HEK293T (cell line): ENCODE results near the gene FAM83B.

Experiments
- CTCF ChIA-PET: fragments of 350-600 bp; formaldehyde crosslinking; extraction: SDS; loops from one replicate; lab custom pipeline; 2021; ENCODE audit warnings: antibody characterized with exemption, inconsistent platforms; lab: Yijun Ruan, JAX
- POLR2A ChIA-PET: fragments of 350-600 bp; formaldehyde crosslinking; extraction: SDS; loops from one replicate; lab custom pipeline; 2020; ENCODE audit warnings: antibody characterized with exemption, inconsistent platforms; lab: Yijun Ruan, JAX
- DNase-seq: peaks from one replicate; pipeline ENCODE4 v3.0.0; 2012; ENCODE audit warnings: mixed read lengths; ENCODE audit errors: extremely low spot score
- ARNT ChIP-seq: fragments of 450-650 bp; IDR thresholded peaks from 2 replicates; pipeline ENCODE4 v1.6.1; 2017; ENCODE audit warnings: mild to moderate bottlenecking
- BHLHE40 ChIP-seq: fragments of 450-650 bp; IDR thresholded peaks from 2 replicates; pipeline ENCODE4 v1.6.1; 2016; ENCODE audit warnings: mild to moderate bottlenecking, moderate library complexity, borderline replicate concordance
- CTBP1 ChIP-seq: fragments of 450-650 bp; IDR thresholded peaks from 2 replicates; pipeline ENCODE4 v1.6.1; 2016; ENCODE audit warnings: borderline replicate concordance
- ELF4 ChIP-seq: fragments of 450-650 bp; IDR thresholded peaks from 2 replicates; pipeline ENCODE4 v1.6.1; 2017; ENCODE audit warnings: antibody characterized with exemption
- FOXA1 ChIP-seq: fragments of 450-650 bp; IDR thresholded peaks from 2 replicates; pipeline ENCODE4 v1.6.1; 2016; ENCODE audit warnings: mild to moderate bottlenecking
- FOXK2 ChIP-seq: fragments of 450-650 bp; IDR thresholded peaks from 2 replicates; pipeline ENCODE4 v1.6.1; 2016; ENCODE audit warnings: mild to moderate bottlenecking
- FOXM1 ChIP-seq: fragments of 450-650 bp; IDR thresholded peaks from 2 replicates; pipeline ENCODE4 v1.6.1; 2017; ENCODE audit warnings: mild to moderate bottlenecking, borderline replicate concordance
- HDGF ChIP-seq: fragments of 450-650 bp; IDR thresholded peaks from 2 replicates; pipeline ENCODE4 v1.6.1; 2017; ENCODE audit warnings: antibody characterized with exemption, borderline replicate concordance
- L3MBTL2 ChIP-seq: fragments of 450-650 bp; conservative IDR thresholded peaks from 2 replicates; pipeline ENCODE4 v1.6.1; 2016; ENCODE audit warnings: mild to moderate bottlenecking
- LEF1 ChIP-seq: fragments of 450-650 bp; IDR thresholded peaks from 2 replicates; pipeline ENCODE4 v1.6.1; 2017; ENCODE audit warnings: mild to moderate bottlenecking, borderline replicate concordance
- NFRKB ChIP-seq: fragments of 450-650 bp; IDR thresholded peaks from 2 replicates; pipeline ENCODE4 v1.6.1; 2016; ENCODE audit warnings: mild to moderate bottlenecking, moderate library complexity
- SP1 ChIP-seq: fragments of 450-650 bp; IDR thresholded peaks from 2 replicates; pipeline ENCODE4 v1.6.1; 2017
- SUZ12 ChIP-seq: fragments of 450-650 bp; IDR thresholded peaks from 2 replicates; pipeline ENCODE4 v1.6.1; 2016; ENCODE audit warnings: mild to moderate bottlenecking
- TARDBP ChIP-seq: fragments of 450-650 bp; IDR thresholded peaks from 2 replicates; pipeline ENCODE4 v1.6.1; 2016
- ZNF384 ChIP-seq: fragments of 450-650 bp; IDR thresholded peaks from 2 replicates; pipeline ENCODE4 v1.6.1; 2016
- TF ChIP-seq, protein P1 (sequence below): fragments of 450-650 bp; IDR thresholded peaks from 2 replicates; pipeline ENCODE4 v1.6.1; 2016

FAM83B gene

DNA sequence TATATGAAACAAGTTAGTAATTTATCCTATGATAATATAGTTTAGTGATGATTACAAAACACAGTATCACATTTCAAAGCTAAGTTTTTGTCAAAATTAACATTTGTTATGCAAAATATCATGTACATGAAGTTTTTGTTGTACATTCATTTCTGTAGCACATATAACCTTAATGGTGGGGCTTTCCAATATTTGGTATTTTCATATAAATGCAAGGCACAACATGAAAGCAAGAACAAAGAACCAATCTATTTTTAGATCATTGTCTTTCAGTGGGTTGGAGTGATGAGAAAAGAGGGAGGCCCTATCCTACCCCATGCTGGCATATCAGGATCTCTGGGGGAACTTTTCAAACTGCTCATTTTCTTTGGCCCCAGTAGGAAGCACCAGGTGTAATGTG, 53.4 kb downstream of the FAM83B start:
- TF ChIP-seq ELF4: no peak
- TF ChIP-seq ZNF384: no peak
- TF ChIP-seq, protein P1, sequence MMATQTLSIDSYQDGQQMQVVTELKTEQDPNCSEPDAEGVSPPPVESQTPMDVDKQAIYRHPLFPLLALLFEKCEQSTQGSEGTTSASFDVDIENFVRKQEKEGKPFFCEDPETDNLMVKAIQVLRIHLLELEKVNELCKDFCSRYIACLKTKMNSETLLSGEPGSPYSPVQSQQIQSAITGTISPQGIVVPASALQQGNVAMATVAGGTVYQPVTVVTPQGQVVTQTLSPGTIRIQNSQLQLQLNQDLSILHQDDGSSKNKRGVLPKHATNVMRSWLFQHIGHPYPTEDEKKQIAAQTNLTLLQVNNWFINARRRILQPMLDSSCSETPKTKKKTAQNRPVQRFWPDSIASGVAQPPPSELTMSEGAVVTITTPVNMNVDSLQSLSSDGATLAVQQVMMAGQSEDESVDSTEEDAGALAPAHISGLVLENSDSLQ: no peak
- TF ChIP-seq L3MBTL2: no peak
- TF ChIP-seq TARDBP: no peak
- no peak for TF ChIP-seq FOXA1
- TF ChIP-seq FOXK2: no peak
- TF ChIP-seq NFRKB: no peak
- no peak for TF ChIP-seq SUZ12
- no peak for TF ChIP-seq SP1
- TF ChIP-seq LEF1: no peak
- no peak for TF ChIP-seq CTBP1
- TF ChIP-seq FOXM1: no peak
- TF ChIP-seq ARNT: no peak
- no peak for TF ChIP-seq BHLHE40
- TF ChIP-seq HDGF: no peak
- CTCF ChIA-PET: interaction anchor here (0.6 kb wide), 1 partner anchor 13 kb away, joined by 3 read pairs; no protein-coding TSS in a partner anchor
- POLR2A ChIA-PET: no interaction called here
- DNase-seq: no peak

DNA sequence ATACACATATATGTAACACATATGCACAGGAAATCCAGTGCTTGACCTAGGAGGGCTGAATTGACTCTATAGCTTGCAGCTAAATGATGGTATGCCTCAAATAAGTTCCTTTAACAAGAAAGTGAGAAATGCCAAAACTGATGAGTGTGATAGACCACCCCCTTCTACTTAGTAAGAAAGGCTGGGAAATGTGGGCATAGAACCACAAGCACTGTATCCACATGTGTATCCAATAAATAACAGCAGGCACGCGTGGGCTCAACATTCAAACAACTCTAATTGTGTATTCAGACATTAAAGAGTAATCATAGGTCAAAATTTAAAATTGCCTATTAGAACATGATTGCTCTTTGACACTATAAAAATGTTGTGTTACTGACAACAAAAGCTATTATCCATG, 54.1 kb downstream of the FAM83B start:
- ChIA-PET POLR2A (no interaction called here), CTCF (interaction anchor here (0.6 kb wide), 1 partner anchor 14 kb away, joined by 3 read pairs; no protein-coding TSS in a partner anchor)
- TF ChIP-seq ZNF384 (no peak), BHLHE40 (no peak), TARDBP (no peak), ARNT (no peak), LEF1 (no peak), FOXM1 (no peak), SUZ12 (no peak), HDGF (no peak), L3MBTL2 (no peak), FOXK2 (no peak), CTBP1 (no peak), SP1 (no peak)
- TF ChIP-seq, protein P1: no peak
- no peak for DNase-seq

DNA sequence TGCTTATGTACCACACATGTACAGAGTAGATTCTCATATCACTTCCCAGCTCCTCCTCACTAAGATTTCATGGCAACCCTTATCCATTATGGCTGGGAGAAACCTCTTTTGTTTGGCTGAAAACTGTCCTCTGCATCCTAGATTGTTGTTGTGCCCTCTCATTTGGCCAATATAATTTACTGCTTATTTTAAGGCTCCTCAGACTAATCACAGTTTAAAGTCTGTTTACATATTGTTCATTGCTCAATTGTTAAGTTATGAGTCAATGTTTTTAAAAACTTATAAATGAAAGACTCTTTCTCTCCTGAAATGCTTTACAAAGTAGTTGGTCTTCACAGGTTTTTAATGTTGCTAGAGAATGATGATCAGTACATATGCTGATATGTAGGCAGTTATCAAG, 57.3 kb downstream of the FAM83B start:
- no peak for DNase-seq
- TF ChIP-seq BHLHE40 (no peak), CTBP1 (no peak), ARNT (no peak), FOXA1 (no peak), NFRKB (no peak), ELF4 (no peak), FOXM1 (no peak), SP1 (no peak), HDGF (no peak), FOXK2 (no peak), TARDBP (no peak), ZNF384 (no peak), L3MBTL2 (no peak), SUZ12 (no peak), LEF1 (no peak)
- TF ChIP-seq, protein P1: no peak
- POLR2A ChIA-PET: no interaction called here
- CTCF ChIA-PET: no interaction called here

DNA sequence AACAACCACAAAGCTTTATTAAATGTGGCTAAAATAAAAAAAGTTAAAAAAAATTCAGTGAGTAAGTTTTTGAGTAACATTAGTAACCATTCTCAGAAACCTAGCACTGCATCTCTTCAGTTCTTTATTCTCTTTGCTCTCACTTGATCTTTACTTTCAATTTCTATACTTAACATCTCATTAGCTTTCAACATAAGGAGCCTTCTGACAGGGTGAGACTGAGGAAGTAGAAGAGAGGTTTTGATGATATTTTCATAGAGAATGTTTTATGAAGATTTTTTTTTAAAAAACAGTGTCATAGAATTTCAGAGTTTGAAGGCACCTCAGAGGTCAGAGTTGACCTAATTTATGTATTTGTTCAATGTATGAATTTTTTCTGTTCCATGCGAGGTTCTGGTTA, 60.8 kb downstream of the FAM83B start:
- TF ChIP-seq LEF1: no peak
- no peak for TF ChIP-seq ARNT
- no peak for TF ChIP-seq NFRKB
- TF ChIP-seq FOXA1: no peak
- no peak for TF ChIP-seq SUZ12
- TF ChIP-seq SP1: no peak
- TF ChIP-seq, protein P1: no peak
- TF ChIP-seq ZNF384: no peak
- TF ChIP-seq ELF4: no peak
- no peak for TF ChIP-seq FOXK2
- TF ChIP-seq FOXM1: no peak
- TF ChIP-seq L3MBTL2: no peak
- TF ChIP-seq CTBP1: no peak
- TF ChIP-seq TARDBP: no peak
- no peak for TF ChIP-seq HDGF
- TF ChIP-seq BHLHE40: no peak
- CTCF ChIA-PET: no interaction called here
- DNase-seq: no peak
- POLR2A ChIA-PET: no interaction called here

DNA sequence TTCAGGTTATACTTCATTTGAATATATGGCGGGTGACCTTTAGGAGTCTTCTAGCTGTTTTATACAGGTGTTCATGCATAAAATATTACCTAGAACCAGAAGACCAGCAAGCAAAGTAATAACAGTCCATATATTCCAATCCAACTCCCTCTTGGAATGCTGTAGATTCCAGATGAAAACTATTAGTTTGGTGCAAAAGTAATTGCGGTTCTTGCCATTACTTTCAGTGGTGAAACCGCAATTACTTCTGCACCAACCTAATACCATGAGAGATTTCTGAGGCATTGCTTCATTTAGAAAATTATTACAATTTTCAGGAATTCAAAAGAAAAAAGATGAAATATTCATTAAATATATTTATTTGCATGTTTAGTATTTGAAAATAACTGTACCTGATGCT, 62.6 kb downstream of the FAM83B start:
- no peak for DNase-seq
- ChIA-PET CTCF (no interaction called here), POLR2A (no interaction called here)
- no peak for TF ChIP-seq FOXK2
- TF ChIP-seq L3MBTL2: no peak
- no peak for TF ChIP-seq SUZ12
- TF ChIP-seq HDGF: no peak
- TF ChIP-seq ELF4: no peak
- TF ChIP-seq FOXA1: no peak
- TF ChIP-seq SP1: no peak
- TF ChIP-seq, protein P1: no peak
- TF ChIP-seq BHLHE40: no peak
- no peak for TF ChIP-seq CTBP1
- no peak for TF ChIP-seq NFRKB
- TF ChIP-seq TARDBP: no peak
- no peak for TF ChIP-seq LEF1
- TF ChIP-seq ZNF384: no peak
- no peak for TF ChIP-seq ARNT
- no peak for TF ChIP-seq FOXM1
